GM18873 (cell line): ENCODE data around the gene ADGRA1.

Source experiments
- ATAC-seq: cut with Tn5 transposase; IDR thresholded peaks from one replicate; pipeline ENCODE4 v1.9.1; 2021; ENCODE audit warnings: mild to moderate bottlenecking, moderate library complexity, moderate number of reproducible peaks; ENCODE audit not compliant: unreplicated experiment, low FRiP score

The ADGRA1 gene

GRCh38 chr10:133072720-133073390 lies 14.9 kb upstream of the ADGRA1 start:
- ATAC-seq: no peak

GRCh38 chr10:133075346-133076137 lies 12.2 kb upstream of the ADGRA1 start:
- no peak for ATAC-seq

DNA sequence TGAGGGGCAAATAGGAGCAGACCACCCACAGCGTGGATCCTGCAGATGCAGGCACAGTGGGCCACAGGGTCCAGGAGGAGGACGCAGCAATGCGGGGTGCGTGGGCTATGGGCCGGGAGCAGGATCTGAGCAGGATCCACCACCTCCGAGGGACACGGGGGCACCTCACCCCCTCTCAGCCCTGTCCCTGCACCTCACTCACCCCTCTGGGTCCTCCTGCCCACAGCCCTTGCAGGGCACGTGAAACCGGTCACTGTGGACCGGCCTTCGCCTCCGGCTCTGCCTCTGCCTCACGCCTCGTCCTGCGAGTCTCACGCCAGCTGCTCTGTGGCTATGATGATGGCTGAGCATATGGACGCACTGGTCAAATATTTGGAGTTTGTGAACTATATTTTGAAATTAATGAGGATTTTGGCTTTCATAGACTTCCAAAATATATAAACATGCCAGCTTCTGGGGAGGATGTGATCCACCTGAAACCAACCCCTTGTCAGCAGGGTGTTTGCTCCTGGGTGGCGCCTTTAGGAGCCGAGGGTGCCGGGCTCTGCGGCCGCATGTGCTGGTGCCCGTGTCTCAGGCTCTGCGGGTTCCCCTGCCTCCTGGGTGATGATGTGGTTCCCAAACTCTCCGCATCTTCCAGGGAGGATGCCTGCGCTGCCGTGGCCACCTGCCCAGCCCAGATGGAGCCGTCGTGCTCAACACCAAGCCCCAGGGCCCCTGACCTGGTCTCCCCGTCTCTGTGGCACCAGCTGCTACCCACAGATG lies 11.3 kb upstream of the ADGRA1 start:
- ATAC-seq: no peak

GRCh38 chr10:133079836-133080682 lies 7.7 kb upstream of the ADGRA1 start:
- no peak for ATAC-seq

DNA sequence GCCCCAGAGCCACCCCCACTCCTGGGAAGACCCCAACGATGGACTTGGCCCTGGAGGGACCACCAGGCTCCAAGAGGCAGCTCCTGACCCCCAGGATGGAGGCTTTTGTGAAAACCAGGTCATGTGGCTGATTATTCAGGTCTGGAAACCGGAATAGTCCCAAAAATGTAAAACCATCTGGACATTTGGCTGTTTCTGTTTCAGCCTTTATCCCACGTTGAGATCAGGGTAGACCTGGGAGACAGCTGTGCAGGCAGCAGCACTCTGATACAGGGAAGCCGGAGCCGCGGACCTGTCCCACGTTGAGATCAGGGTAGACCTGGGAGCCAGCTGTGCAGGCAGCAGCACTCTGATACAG lies 7.1 kb upstream of the ADGRA1 start:
- ATAC-seq: no peak

- no peak for ATAC-seq
These were observed 6.1 kb upstream of the ADGRA1 start for GRCh38 chr10:133081636-133082035.

DNA sequence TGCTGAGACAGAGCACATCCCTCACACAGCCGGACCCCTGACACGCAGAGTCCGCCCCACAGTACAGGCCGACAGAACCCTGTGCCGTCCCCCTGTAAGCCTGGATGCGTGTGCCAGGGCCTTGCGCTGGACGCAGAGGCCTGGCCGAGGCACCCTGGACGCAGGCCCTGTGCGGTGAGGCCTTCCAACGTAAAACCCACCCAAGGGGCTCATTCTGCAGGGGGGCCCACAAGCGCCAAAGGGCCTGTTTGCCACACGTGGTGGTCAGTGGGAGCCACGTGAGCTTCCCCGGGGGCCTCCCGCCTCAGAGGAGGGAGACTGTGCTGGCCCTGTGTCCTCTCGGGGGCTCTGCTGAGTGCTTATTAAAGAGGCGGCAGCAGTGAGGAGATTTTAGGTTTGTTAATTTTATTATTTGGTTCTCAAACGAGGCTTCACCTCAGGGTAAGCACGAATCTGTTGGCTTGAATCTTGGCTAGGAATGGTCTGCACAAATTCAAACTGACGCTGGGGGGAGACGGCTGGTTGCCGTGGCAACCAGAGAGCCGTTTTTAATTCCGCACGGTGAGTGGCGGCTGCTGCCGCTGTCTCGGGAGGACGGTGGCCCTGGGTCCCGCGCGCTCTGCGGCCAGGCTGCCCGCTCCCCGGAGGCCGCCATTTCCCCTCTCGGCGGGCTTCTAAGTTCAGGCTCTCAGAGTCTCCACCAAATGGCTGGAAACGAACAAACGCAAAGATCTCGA lies 4.9 kb upstream of the ADGRA1 start:
- no peak for ATAC-seq

DNA sequence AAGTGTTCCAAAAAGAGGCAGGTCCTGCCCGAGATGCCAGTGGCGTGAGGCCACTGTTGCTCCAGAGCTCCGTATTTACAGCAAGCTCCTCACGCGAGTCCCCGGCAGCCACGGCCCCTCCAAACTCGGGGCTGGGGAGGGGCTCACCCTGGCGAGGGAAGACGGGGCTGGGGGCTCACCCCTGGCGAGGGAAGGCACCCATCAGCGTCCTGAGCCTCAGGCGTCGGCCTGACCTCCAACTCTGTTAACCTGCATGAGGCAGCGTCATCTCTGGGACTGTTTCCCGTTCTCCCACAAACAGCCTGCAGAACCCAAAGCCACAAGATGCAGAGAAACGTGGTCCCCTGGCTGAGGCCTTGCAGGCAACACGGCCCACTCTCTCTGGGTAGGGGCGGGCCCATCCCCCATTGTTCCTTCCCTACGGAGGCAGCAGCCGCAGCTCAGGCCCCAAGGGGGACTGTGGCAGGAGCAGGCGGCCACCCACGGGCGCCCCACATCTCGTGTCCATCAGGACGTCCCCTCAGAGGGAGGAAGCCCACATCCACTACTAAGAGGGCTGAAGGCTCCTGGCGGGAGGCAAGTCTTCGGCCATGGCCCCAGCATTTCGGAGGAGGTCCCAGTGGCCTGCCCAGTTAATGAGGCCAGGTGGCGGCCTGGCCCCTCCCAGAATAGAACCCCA lies 4.2 kb upstream of the ADGRA1 start:
- ATAC-seq: no peak

DNA sequence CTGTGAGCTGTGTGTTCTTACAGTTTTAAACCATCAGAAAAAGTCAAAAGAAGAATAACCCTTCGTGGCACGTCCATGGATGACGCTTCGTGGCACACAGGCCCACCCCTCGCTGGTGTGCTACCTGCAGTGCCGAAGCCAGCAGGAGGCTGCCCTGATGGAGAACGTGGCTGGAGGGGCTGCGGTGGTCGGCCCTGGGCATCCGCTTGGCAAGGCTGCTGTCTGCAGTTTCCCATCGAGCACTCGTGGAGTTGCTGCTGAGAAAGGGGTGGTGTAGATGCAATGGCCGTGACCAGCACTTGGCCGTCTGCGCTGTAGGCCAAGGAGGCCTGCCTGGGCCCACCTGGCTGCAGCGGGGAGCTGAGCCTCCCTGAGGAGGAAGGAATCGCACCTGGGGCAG lies 3.2 kb upstream of the ADGRA1 start:
- no peak for ATAC-seq

DNA sequence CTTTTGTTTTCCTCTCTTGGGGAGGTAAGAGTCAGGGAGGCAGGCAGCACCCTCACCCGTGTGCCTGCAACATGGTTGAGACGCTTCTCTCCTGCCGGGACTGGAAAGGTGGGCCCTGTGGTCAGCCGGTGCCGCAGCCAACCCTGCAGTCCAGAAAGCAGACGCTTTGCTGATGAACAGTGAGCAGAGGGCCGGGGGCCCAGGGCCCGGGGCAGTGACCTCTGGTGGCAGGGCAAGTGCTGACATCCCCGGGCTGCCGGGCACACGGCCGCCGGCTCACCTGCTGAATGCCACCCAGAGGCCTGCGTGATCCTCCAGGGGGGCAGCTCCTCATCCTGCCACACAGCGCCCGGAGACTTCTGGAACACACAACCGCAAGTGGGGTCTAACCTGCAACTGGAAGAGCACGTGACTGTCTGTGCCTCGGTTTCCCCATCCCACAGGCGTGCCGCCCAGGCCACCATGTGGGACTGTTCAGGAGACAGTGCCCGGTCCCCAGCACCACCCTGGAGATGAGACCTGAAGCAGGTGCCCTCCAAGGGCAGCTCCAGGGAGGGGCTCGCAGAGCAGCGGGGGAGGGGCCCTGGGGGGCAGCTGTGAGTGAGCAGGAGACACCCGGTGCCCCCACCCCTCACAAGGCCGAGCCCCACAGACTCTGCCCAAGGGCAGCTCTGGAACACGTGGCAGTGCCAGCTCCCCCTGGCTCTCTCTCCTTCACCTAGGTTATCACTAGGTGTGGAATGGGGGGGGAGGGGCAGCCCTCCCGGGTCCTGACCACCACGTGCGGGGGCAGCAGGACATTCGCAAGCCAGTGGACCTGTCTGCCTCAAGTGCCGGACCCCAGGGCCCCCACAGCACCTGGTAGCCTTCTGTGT lies 2.2 kb upstream of the ADGRA1 start:
- ATAC-seq: no peak

GRCh38 chr10:133086247-133086646 lies 1.5 kb upstream of the ADGRA1 start:
- no peak for ATAC-seq

DNA sequence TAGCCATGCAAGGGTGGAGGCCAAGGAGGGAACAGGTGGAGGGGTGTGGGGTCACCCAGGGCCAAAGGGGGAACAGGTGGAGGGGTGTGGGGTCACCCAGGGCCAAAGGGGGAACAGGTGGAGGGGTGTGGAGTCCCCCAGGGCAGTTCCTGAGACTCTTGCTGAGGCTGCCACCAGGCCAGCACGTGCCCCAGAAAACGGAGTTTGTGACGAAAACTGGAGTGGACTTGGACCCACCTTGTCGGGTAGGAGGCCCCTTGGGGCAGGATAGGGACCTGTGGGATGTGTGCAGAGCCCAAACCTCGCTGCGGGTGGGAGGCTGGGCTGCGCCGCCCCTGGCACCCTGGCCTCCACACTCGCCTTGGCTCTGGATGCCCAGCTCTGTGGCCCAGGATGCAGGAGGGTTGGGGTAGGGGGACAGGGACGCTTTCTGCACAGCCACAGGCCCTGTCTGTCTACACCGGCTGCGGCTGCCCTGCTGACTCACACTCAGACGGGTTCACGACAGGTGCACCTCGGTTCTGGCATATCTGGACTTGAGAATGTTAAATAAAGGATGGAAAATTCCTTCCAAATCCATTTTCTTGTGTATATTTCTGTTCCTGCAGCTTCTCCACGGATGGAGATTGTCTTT lies 562 bp upstream of the ADGRA1 start:
- ATAC-seq: no peak

DNA sequence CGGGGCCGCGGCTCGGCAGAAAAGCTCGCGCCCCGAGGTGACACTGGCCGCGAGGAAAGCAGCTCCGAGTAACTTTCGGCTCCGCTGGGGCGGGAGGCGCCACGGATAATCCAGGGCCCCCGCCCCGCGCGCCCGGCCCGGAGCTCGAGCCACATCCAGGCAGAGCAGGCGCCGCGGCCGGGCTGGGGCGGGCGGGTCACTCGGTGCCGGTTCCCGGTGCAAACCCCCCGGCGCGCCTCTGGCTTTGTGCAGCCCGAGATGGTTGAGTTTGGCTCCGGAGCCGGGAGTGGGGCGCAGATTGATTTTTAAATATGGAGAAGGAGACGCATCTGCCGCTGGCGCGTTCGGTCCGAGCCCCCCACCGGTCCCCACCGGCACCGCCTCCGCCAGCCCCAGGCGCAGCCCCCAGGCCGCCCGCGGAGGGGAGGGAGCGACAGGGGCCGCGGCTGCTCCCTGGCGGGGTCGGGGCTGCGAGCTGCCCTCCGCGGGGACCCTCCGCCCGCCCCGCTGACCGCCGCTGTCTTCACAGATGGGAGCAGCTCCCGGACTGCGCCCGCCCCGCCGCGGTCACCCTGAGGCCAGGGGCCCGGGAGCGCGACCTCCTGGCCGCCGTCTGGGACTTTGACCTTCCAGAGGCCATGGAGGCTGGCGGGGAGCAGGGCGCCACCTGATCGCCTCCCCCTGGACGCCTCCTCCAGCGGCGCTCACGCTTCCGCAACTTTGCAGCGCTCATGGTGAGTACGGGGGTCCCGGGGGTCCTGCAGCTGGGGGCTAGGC lies 643 bp downstream of the ADGRA1 start:
- ATAC-seq: no peak

GRCh38 chr10:133088956-133089800 lies 1.5 kb downstream of the ADGRA1 start:
- ATAC-seq: no peak

DNA sequence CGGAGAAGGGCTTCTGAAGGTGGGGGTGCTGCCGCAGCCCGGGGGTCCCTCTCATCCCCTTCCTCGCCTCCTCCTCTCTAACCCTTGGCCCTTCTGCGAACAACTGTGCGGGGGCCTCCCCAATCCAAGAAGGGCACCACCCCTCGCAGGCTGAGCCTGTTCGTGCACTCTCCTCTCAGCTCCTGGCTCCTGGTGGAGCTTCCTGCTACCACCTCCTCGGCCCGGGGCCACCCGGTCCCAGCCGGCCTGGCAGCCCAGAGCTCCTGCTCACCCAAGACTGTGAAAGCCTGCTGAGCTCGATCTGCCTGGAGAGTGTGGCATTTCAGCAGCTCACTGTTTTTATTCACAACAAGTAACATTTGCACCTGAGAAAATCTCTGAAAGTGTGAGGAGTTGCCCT lies 2.4 kb downstream of the ADGRA1 start:
- ATAC-seq: no peak

DNA sequence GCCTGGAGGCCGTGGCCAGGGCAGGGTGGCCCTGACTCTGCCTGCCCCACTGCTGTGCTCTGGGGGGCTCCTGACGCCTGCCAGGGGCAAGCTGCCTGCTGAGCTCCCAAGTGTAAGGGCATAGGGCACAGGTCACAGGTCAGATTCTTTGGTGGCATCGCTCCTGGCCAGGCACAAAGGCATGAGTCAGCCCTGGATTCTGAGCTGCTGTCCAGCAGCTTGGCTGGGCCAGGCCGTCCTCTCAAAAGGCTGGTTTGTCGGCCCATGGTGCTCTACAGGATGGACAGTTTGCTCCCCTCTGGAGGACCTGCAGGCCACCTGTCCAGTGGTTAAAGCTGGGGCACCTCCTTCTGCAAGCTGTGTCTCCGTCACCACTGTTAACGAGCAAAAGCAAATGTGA lies 2.9 kb downstream of the ADGRA1 start:
- ATAC-seq: no peak
